OCI-LY1 (cell line): ENCODE data around the gene SLC13A1.

Experiments used
- EZH2 ChIP-seq: fragments of 200-600 bp; sonication (generic), shearing (Covaris generic); IDR thresholded peaks from 2 replicates; pipeline ENCODE4 v1.8.0; 2017; ENCODE audit warnings: borderline replicate concordance, mixed run types, mild to moderate bottlenecking, antibody characterized with exemption, low read length, moderate library complexity, mixed read lengths
- TF ChIP-seq, protein P1 (sequence below): fragments of 200-600 bp; sonication (generic), shearing (Covaris generic); IDR thresholded peaks from 2 replicates; pipeline ENCODE4 v1.5.1; 2017; ENCODE audit warnings: mild to moderate bottlenecking, antibody characterized with exemption, low read length, moderate library complexity, mixed read lengths

DNA sequence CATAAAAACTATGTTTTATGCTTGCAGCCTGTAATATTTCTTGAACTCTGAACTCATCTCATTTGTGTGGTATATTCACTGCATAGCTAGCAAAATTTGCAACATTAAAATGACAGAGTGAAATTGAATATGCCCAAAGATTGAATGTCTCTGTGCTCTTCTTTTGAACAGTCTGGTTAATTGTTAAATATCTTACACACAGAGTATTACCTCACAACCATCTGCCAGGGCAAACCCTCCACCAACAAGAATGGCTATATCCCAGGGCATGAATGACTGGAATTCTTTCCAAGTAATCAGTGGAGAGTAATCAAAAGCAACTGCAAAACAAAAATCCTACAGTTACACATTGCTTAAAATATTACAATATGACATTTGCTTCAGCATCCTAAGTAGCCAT, 76.9 kb downstream of the SLC13A1 start:
- TF ChIP-seq, protein P1, sequence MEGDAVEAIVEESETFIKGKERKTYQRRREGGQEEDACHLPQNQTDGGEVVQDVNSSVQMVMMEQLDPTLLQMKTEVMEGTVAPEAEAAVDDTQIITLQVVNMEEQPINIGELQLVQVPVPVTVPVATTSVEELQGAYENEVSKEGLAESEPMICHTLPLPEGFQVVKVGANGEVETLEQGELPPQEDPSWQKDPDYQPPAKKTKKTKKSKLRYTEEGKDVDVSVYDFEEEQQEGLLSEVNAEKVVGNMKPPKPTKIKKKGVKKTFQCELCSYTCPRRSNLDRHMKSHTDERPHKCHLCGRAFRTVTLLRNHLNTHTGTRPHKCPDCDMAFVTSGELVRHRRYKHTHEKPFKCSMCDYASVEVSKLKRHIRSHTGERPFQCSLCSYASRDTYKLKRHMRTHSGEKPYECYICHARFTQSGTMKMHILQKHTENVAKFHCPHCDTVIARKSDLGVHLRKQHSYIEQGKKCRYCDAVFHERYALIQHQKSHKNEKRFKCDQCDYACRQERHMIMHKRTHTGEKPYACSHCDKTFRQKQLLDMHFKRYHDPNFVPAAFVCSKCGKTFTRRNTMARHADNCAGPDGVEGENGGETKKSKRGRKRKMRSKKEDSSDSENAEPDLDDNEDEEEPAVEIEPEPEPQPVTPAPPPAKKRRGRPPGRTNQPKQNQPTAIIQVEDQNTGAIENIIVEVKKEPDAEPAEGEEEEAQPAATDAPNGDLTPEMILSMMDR = no peak
- TF ChIP-seq EZH2 = no peak
